Thyroid gland (tissue), 4 donors: ENCODE results near the gene RASL12. TPM values are rescaled to one million over a fixed set of nuclear protein-coding genes. Genes with fewer than 3 reads are reported as not detected.

Experiments used
- DNase-seq, 2 donors: peaks; one replicate each; pipeline ENCODE4 v3.0.0-alpha.2; 2019
- H3K27ac ChIP-seq, 3 donors: fragments of 200-600 bp; sonication (generic); 1 replicate in 2 of 3; 2 replicates in 1 of 3; pipeline ENCODE4 v1.5.1; 2016 to 2019; ENCODE audit warnings: mild to moderate bottlenecking in 1 of 3, moderate library complexity in 1 of 3
- H3K27me3 ChIP-seq: fragments of 200-600 bp; sonication (generic); one replicate; pipeline ENCODE4 v1.5.1; 2019
- H3K36me3 ChIP-seq, 2 donors: fragments of 200-600 bp; sonication (generic); one replicate each; pipeline ENCODE4 v1.5.1; 2016 to 2019
- H3K4me1 ChIP-seq, 2 donors: fragments of 200-600 bp; sonication (generic); one replicate each; pipeline ENCODE4 v1.5.1; 2017 to 2019
- H3K4me3 ChIP-seq, 3 donors: fragments of 200-600 bp; sonication (generic); replicated peaks in 1 of 3; 1 replicate in 2 of 3; 2 replicates in 1 of 3; pipeline ENCODE4 v1.5.1; 2016; ENCODE audit warnings: mild to moderate bottlenecking in 1 of 3
- H3K9me3 ChIP-seq: fragments of 200-600 bp; sonication (generic); one replicate; pipeline ENCODE4 v1.5.1; 2017
- CTCF ChIP-seq, 6 experiments: fragments of 200-600 bp in 3 of 6; fragments of 450-650 bp in 3 of 6; sonication (generic) in 3 of 6; IDR thresholded peaks; one replicate each; pipeline ENCODE4 v1.5.1; 2016 to 2019; ENCODE audit warnings: antibody characterized with exemption in 6 of 6, mild to moderate bottlenecking in 2 of 6, inconsistent platforms in 1 of 6, moderate library complexity in 1 of 6
- POLR2A ChIP-seq, 2 donors: fragments of 450-650 bp; IDR thresholded peaks; one replicate each; pipeline ENCODE4 v1.6.1; 2017; ENCODE audit warnings: antibody characterized with exemption in 2 of 2, mild to moderate bottlenecking in 2 of 2, moderate library complexity in 1 of 2
- WGBS, 2 donors: methylation state at CpG; one replicate each; pipeline ENCODE4 v1.1.5; 2017; 5-methylcytosine and 5-hydroxymethylcytosine counted together
- intact Hi-C: fragments of 100-400 bp; cut with DNase I; formaldehyde crosslinking; loops from one replicate; pipeline ENCODE4 v1.15.1; 2023
- total RNA-seq, 4 donors: library from RNA; depleted of rRNA; stranded (reverse); fragments of >200 nt; gene quantifications; one replicate each; pipeline ENCODE4 v1.2.3, GENCODE V29; 2016

Gene RASL12
- total RNA-seq, 4 donors from 2014 or later = 5.1 to 12.5 (median 7.7) TPM

DNA sequence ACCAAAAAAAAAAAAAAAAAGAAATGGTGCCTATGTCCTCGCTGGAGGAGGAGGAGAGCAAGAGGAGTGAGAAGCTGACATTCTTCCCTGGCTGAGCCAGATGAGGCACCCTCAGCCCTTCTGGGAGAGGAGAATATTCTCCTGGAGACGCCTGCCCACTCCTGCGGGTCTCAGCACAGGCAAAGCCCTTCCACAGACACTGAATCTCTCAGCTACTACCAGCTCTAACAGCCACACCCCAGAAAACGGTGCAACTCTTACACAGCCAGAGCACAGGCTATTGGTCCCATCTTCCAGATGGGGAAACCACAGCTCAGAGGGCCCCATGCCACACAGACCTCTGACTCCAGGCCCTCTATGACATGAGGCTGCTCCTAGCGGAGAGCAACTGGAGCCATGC, 5.7 kb downstream of the RASL12 start:
- Histone ChIP-seq H3K36me3 (no peaks in the 10 kb centered on the region), H3K4me1 (peaks cover 0 to 4% of the 10 kb centered on the region in 2 donors), H3K27me3 (no peaks in the 10 kb centered on the region), H3K9me3 (no peaks in the 10 kb centered on the region), H3K27ac (no peak overlapping the region), H3K4me3 (no peak overlapping the region)
- DNase-seq = no peak
- TF ChIP-seq CTCF (IDR thresholded peaks at IDR 0.05) (no peak), POLR2A (IDR thresholded peaks at IDR 0.05) (no peak)
- intact Hi-C loops = no loop called here
- WGBS, 2 donors = 86 to 87% methylated on average over 5 of the region's 5 CpGs

DNA sequence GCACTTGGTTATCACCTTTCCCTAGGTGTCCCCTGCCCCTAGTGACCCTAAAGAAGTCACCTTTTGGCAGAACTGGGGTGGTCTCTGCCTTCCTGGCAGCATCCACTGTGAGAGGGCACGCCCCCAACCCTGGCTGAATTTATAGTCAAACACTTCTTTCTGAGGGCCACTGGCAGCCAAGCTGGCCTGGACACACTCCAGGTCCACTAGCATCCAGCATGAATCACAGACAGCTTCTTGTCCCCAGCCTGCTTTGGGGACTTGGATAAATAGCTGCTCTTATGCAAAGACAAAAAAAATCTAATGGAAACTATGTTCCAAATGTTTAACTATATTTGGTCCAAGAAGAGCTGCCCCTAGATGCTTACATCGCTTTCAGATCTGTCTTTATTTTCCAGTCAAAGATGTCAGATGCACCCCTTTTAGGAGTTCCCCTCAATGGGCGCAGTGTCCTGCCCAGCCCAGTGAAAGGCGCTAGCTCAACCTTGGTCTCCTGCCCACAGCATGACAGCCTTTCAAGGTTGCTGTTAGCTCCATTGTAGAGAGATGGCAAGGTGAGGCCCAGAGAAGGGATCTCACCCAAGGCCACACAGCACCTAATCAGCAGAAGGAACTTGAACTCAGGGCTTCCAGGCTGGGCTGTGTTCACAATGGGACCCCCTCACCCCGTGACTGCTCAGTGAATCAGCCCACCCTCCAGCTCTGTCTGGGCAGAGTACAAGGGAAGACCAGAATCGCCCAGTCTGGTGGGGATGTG, 7.0 kb downstream of the RASL12 start:
- no peaks in the 10 kb centered on the region for H3K36me3 ChIP-seq
- no peaks in the 10 kb centered on the region for H3K9me3 ChIP-seq
- 86 to 89% methylated on average over 4 to 6 of the region's 6 CpGs for WGBS, 2 donors
- intact Hi-C loops = no loop called here
- no peak for TF ChIP-seq CTCF (IDR thresholded peaks at IDR 0.05)
- TF ChIP-seq POLR2A (IDR thresholded peaks at IDR 0.05) = no peak
- H3K4me3 ChIP-seq = no peak overlapping the region
- H3K4me1 ChIP-seq = peaks cover 0 to 4% of the 10 kb centered on the region in 2 donors
- no peaks in the 10 kb centered on the region for H3K27me3 ChIP-seq
- H3K27ac ChIP-seq = peak overlapping the region in 1 of 3 donors; percentile 24
- no peak for DNase-seq

DNA sequence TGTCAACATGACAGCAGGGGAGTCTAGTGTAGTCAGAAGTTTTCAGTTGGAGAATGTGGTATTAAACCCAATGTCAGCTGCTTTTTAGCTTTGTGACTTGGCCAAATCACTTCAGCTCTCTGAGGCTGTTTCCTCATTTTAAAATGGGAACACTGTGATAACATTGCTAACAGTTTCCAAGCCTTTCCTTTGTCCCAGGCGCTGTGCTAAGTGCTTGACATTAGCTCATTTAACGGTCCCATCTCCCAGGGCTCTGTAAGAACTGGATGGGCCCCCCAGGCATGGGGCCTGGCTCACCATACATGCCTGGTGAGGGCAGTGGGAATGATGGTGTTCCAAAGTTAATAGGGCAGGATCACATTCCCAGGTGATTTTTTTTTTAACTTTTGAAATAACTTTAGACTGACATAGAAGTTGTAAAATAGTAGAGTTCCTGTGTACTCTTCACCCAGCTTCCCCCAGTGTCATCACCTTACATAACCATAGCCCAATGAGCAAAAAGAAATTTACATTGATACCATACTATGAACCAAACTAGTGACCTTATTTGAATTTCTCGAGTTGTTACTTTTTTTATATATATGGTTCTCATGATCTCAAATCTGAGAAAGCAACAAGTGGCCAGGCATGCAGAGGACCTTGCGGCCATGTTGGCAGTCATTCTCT, 7.7 kb downstream of the RASL12 start:
- Histone ChIP-seq H3K9me3 (no peaks in the 10 kb centered on the region), H3K27me3 (no peaks in the 10 kb centered on the region), H3K4me3 (no peak overlapping the region), H3K27ac (no peak overlapping the region), H3K4me1 (peaks cover 0 to 4% of the 10 kb centered on the region in 2 donors), H3K36me3 (no peaks in the 10 kb centered on the region)
- WGBS, 2 donors = 81 to 85% methylated on average over 4 of the region's 4 CpGs
- intact Hi-C loops = no loop called here
- no peak for TF ChIP-seq POLR2A (IDR thresholded peaks at IDR 0.05)
- TF ChIP-seq CTCF (IDR thresholded peaks at IDR 0.05) = no peak
- no peak for DNase-seq

GRCh38 chr15:65059369-65059750, 8.4 kb downstream of the RASL12 start:
- intact Hi-C loops = no loop called here
- WGBS, 2 donors = 71 to 86% methylated on average over 1 to 3 of the region's 3 CpGs
- H3K36me3 ChIP-seq = no peaks in the 10 kb centered on the region

More at GRCh38 chr15:65059369-65059750, 8.4 kb downstream of the RASL12 start:
- H3K27me3 ChIP-seq = no peaks in the 10 kb centered on the region
- no peak for DNase-seq
- no peaks in the 10 kb centered on the region for H3K9me3 ChIP-seq
- H3K27ac ChIP-seq = no peak overlapping the region
- peaks cover 0 to 9% of the 10 kb centered on the region in 2 donors for H3K4me1 ChIP-seq
- no peak for TF ChIP-seq POLR2A (IDR thresholded peaks at IDR 0.05)
- TF ChIP-seq CTCF (IDR thresholded peaks at IDR 0.05) = no peak
- no peak overlapping the region for H3K4me3 ChIP-seq
